GM12874 (cell line): ENCODE measurements around the gene ZBTB22.

Source experiments
- CTCF ChIP-seq: IDR thresholded peaks from 2 replicates; pipeline ENCODE4 v1.5.1; 2011; ENCODE audit warnings: low read depth, mild to moderate bottlenecking, control low read depth, low read length, moderate library complexity; ENCODE audit not compliant: insufficient read depth

ZBTB22 gene

GRCh38 chr6:33273924-33274902 lies 43.3 kb downstream of the ZBTB22 start:
- TF ChIP-seq CTCF = no peak

- no peak for TF ChIP-seq CTCF
These were observed 44.2 kb downstream of the ZBTB22 start for GRCh38 chr6:33273129-33273923.

GRCh38 chr6:33272275-33273128 lies 45.0 kb downstream of the ZBTB22 start:
- no peak for TF ChIP-seq CTCF

GRCh38 chr6:33271468-33272274 lies 45.9 kb downstream of the ZBTB22 start, which contains the start of the genes RPS18 and VPS52:
RPS18 (plus strand) TSS chr6:33272075; CDS start chr6:33272120, 45 bp downstream.
VPS52 (minus strand) TSS chr6:33271876; CDS start chr6:33271675, 201 bp downstream.
- no peak for TF ChIP-seq CTCF

GRCh38 chr6:33271117-33271467 lies 46.5 kb downstream of the ZBTB22 start:
- no peak for TF ChIP-seq CTCF
